GM10248 (cell line): ENCODE data around the gene EXD3.
A peak's percentile ranks its signal among the peaks of the same experiment; 100 is the strongest.

Source experiments
- CTCF ChIA-PET: fragments of 300-600 bp; sonication (Branson Sonifier 250); formaldehyde crosslinking; extraction: SDS; loops from one replicate; lab custom pipeline; 2021; ENCODE audit warnings: antibody characterized with exemption; lab: Yijun Ruan, JAX
- POLR2A ChIA-PET: fragments of 350-650 bp; sonication (Branson Sonifier 250); formaldehyde crosslinking; extraction: SDS; loops from one replicate; lab custom pipeline; 2020; ENCODE audit warnings: antibody characterized with exemption; lab: Yijun Ruan, JAX
- DNase-seq: peaks from one replicate; pipeline ENCODE4 v3.0.0; 2012; ENCODE audit errors: extremely low spot score
- TF ChIP-seq, protein P1 (sequence below): IDR thresholded peaks from 2 replicates; pipeline ENCODE4 v1.5.1; 2012; ENCODE audit warnings: mild to moderate bottlenecking, low read depth; ENCODE audit errors: extremely low read depth, missing control alignments, control extremely low read depth

Gene EXD3

GRCh38 chr9:137359850-137360249 is 63.1 kb downstream of the EXD3 start:
- ChIA-PET CTCF (no interaction called here), POLR2A (no interaction called here)
- TF ChIP-seq, protein P1, sequence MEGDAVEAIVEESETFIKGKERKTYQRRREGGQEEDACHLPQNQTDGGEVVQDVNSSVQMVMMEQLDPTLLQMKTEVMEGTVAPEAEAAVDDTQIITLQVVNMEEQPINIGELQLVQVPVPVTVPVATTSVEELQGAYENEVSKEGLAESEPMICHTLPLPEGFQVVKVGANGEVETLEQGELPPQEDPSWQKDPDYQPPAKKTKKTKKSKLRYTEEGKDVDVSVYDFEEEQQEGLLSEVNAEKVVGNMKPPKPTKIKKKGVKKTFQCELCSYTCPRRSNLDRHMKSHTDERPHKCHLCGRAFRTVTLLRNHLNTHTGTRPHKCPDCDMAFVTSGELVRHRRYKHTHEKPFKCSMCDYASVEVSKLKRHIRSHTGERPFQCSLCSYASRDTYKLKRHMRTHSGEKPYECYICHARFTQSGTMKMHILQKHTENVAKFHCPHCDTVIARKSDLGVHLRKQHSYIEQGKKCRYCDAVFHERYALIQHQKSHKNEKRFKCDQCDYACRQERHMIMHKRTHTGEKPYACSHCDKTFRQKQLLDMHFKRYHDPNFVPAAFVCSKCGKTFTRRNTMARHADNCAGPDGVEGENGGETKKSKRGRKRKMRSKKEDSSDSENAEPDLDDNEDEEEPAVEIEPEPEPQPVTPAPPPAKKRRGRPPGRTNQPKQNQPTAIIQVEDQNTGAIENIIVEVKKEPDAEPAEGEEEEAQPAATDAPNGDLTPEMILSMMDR, result no peak

GRCh38 chr9:137358126-137358525 is 64.8 kb downstream of the EXD3 start:
- no peak for DNase-seq
- TF ChIP-seq, protein P1, result no peak
- POLR2A ChIA-PET, result no interaction called here
- CTCF ChIA-PET, result no interaction called here

More at GRCh38 chr9:137359850-137360249, 63.1 kb downstream of the EXD3 start:
- DNase-seq, result no peak

DNA sequence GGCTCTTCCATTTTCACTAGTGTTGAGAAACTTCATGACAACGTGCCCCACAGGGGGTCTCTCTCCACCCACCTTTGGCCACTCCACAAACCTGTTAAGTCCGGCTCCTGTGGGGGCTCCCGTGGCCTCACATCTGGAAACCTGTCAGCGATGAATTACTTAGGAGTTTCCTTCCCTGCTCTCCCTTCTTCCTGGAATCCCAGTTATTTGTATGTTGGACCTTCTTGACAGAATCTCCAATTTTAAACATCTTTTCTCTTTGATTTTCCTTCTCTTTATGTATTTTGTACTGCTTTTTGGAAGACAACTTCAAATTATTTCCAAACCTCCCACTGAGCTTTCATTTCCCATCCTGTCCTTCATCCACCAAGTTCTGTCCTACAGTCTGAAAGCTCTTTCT is 65.8 kb downstream of the EXD3 start:
- no peak for DNase-seq
- POLR2A ChIA-PET, result no interaction called here
- CTCF ChIA-PET, result no interaction called here
- TF ChIP-seq, protein P1, result no peak

GRCh38 chr9:137355761-137356365 is 67.1 kb downstream of the EXD3 start:
- TF ChIP-seq, protein P1, result no peak
- POLR2A ChIA-PET, result no interaction called here
- CTCF ChIA-PET, result no interaction called here

DNA sequence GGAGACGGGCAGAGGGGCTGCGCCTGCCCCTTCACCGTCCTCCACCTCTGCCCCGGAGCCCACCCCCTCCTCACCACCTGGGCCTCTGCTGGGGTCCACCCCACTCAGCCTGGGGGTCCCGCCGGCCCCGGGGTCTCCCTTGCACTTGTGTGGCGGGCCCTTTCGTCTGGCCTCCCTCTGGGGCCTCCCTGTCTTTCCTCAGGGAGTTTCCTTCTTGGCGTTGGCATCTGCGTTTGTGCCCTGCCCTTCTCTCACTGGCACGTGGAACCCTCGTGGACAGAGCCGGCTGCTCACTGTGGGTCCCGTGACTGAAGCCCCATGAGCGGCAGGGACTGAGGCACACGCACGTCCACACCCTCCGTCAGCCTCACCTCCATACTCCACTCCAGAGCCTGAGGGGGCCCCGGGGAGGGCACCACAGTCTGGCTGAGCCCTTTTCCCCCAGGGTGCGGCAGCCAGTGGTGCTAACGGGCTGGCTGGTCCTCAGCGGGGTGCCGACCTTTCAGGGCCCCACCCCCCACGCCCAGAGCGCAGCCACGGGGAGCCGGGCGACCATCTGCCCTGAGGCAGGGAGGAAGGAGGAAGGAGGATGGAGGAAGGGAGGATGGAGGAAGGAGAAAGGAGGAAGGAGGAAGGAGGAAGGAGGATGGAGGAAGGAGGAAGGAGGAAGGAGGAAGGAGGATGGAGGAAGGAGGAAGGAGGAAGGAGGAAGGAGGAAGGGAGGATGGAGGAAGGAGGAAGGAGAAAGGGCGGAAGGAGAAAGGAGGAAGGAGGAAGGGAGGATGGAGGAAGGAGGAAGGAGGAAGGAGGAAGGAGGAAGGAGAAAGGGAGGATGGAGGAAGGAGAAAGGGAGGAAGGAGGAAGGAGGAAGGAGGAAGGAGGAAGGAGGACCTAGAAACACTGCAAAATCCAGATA is 67.9 kb downstream of the EXD3 start:
- TF ChIP-seq, protein P1, result no peak
- ChIA-PET CTCF (no interaction called here), POLR2A (no interaction called here)
- DNase-seq, result peak; percentile 17

More at GRCh38 chr9:137355761-137356365, 67.1 kb downstream of the EXD3 start:
- DNase-seq, result no peak

- POLR2A ChIA-PET, result no interaction called here
- TF ChIP-seq, protein P1, result no peak
- CTCF ChIA-PET, result no interaction called here
- no peak for DNase-seq
Measured at GRCh38 chr9:137354153-137354844, 68.7 kb downstream of the EXD3 start.
